ENCODE measurements around the gene EXOC3L2. TPM values are rescaled to one million over a fixed set of nuclear protein-coding genes. Genes with fewer than 3 reads are reported as not detected.

The EXOC3L2 gene
- total and polyA plus RNA-seq, 2 donors (not counting 3 experiments of a cell fraction or from before 2014, with no cell fraction given), result 0.66 to 1.8 TPM

GRCh38 chr19:45280471-45280961 is 35.3 kb upstream of the EXOC3L2 start:
- Histone ChIP-seq H3K9me3 (replicated peaks; ENCODE audit: control insufficient read depth, insufficient read depth, low read length) (no peaks in the 10 kb centered on the region), H4K20me1 (replicated peaks; ENCODE audit: control insufficient read depth, extremely low read depth, insufficient read depth, low read length) (no peaks in the 10 kb centered on the region), H3K4me3 (replicated peaks in 1 of 3; ENCODE audit: insufficient read depth in 1 of 3, low read depth in 1 of 3, low read length in 3 of 3) (no peak overlapping the region), H3K27me3 (ENCODE audit: control insufficient read depth in 2 of 2, insufficient read depth in 2 of 2, low read length in 2 of 2) (no peaks in the 10 kb centered on the region), H3K4me2 (ENCODE audit: insufficient read depth, low read length) (peak overlapping the region; percentile 24), H3K9me1 (replicated peaks; ENCODE audit: control insufficient read depth, extremely low read depth, insufficient read depth, low read length) (no peaks in the 10 kb centered on the region), H3K79me2 (ENCODE audit: control insufficient read depth, insufficient read depth, low read length) (no peaks in the 10 kb centered on the region), H3K27ac (ENCODE audit: insufficient read depth, low read depth, low read length) (peak overlapping the region; percentile 28), H3K9ac (replicated peaks; ENCODE audit: extremely low read depth, insufficient read depth, low read length) (no peak overlapping the region), H3K36me3 (ENCODE audit: control insufficient read depth in 2 of 2, extremely low read depth in 1 of 2, insufficient read depth in 2 of 2, low read length in 2 of 2) (peaks cover 2 to 13% of the 10 kb centered on the region in 2 experiments), H3K4me1 (ENCODE audit: control insufficient read depth, extremely low read depth, insufficient read depth, low read length) (peaks cover 15% of the 10 kb centered on the region), H2AFZ (ENCODE audit: low read depth, low read length) (no peak overlapping the region)
- dilution Hi-C loops (cut with MboI; ENCODE audit: extremely low pct_ligation_motif_present, low sequenced_read_pairs) (no loop called here), intact Hi-C loops (cut with micrococcal nuclease) (no loop called here)
- DNase-seq (ENCODE audit: low read depth, low spot score) (peak; percentile 50), FAIRE-seq (peak; percentile 86)
- TF ChIP-seq FOS (IDR thresholded peaks at IDR 0.05; ENCODE audit: borderline replicate concordance, insufficient read depth, low read length) (no peak), MYC (IDR thresholded peaks at IDR 0.05; ENCODE audit: low read depth, low read length) (no peak), POLR2A (IDR thresholded peaks at IDR 0.05; ENCODE audit: low read depth, low read length) (no peak), POLR2AphosphoS5 (IDR thresholded peaks at IDR 0.05; ENCODE audit: insufficient read depth, low read depth, low read length) (no peak), MAX (IDR thresholded peaks at IDR 0.05; ENCODE audit: insufficient read depth, insufficient read length) (no peak), CTCF (IDR thresholded peaks at IDR 0.05; ENCODE audit: extremely low read depth in 1 of 2, insufficient read depth in 1 of 2, low read depth in 1 of 2, low read length in 2 of 2) (no peak), GATA2 (IDR thresholded peaks at IDR 0.05; ENCODE audit: insufficient read depth, insufficient read length, low read depth, low read length) (no peak), JUN (IDR thresholded peaks at IDR 0.05; ENCODE audit: borderline replicate concordance, insufficient read depth, insufficient read length, low read depth) (no peak), EZH2 (IDR thresholded peaks at IDR 0.05; ENCODE audit: borderline replicate concordance, low read depth, low read length, severe bottlenecking) (no peak)
- CTCF ChIA-PET, result interaction anchor here (1.2 kb wide), 1 partner anchor 110 kb away, joined by 3 read pairs; no protein-coding TSS in a partner anchor
- POLR2A ChIA-PET, result no interaction called here
- no TSS peak for BruUV-seq (replicated peaks)
